ENCODE measurements around the gene GATAD2A.

The GATAD2A gene

DNA sequence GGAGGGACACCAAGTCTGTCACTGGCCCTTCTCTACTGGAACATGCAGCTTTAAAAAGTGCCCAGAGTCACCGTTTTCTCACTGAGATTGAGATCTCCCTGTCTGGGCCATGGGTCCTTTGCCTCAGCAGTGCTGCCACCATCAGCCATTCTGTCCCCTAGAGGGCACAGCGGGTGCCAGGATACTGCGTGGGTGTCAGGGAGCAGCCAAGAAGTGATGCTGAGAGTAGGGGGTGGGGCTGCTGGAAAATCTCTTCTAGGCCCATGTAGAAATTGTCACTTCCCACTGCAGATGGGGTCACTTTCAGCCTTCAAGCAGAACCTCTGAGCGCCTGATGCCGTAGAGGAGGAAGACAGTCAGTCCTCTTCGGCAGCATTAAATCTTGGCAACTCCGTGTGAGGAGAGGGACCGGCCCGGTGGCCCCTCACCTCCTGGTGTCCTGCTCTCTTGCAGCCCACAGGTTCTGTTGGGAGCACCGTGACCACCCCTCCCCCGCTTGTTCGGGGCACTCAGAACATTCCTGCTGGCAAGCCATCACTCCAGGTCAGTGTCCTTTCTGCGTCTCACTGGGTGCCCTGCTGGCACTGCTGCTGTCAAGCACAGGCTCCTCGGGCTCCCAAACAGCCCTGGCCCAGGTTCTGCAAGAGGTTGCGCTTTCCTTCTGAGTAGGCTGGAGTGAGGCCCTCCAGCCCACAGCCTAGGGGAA, 88.5 kb downstream of the GATAD2A start:
- H3K27ac ChIP-seq: no peak overlapping the region
- H3K36me3 ChIP-seq (replicated peaks): peaks cover 40% of the 10 kb centered on the region
- peak; percentile 9 for TF ChIP-seq CTCF (IDR thresholded peaks at IDR 0.05; ENCODE audit: low read depth, low read length, missing control alignments)
- DNase-seq: no peak
- no peaks in the 10 kb centered on the region for H3K27me3 ChIP-seq (replicated peaks)
- no peak overlapping the region for H3K4me3 ChIP-seq (ENCODE audit: low read depth, low read length)
- in situ Hi-C loops (cut with HindIII; ENCODE audit: low pct_ligation_motif_present, low sequenced_read_pairs): no loop called here

DNA sequence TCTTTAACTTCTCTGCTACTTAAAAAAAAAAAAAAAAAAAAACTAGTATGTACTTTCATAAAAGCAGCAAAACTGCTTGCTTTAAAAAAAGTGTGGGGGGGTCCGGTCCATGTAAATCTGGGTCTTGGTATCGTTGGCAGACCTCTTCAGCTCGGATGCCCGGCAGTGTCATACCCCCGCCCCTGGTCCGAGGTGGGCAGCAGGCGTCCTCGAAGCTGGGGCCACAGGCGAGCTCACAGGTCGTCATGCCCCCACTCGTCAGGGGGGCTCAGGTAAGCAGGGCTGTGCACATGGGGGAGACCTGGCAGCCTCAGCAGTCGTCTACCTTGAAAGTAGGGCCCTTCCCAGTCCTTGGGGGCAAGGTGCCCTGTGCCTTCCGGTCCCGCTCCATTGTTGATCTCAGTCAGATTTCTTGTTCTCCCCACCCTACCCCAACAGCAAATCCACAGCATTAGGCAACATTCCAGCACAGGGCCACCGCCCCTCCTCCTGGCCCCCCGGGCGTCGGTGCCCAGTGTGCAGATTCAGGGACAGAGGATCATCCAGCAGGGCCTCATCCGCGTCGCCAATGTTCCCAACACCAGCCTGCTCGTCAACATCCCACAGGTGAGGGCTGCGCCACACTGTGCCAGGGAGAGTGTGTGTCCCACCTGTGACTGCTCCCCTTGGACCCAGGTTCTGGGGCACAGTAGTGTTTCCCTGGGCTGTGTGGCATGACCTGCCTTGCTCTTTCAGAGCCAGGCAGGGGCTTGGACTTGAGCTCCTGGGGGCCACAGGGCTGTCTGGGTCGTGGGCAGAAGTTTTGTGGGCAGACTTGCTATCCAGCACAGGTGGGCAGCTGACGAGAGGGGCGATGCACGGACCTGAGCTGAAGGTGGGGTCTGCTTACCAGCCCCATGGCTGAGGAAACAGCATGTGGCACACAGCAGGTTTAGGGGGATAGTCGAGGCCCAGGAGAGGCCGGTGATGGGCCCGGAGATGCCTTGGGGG, 90.4 kb downstream of the GATAD2A start:
- H3K36me3 ChIP-seq (replicated peaks): peaks cover 54% of the 10 kb centered on the region
- in situ Hi-C loops (cut with HindIII; ENCODE audit: low pct_ligation_motif_present, low sequenced_read_pairs): no loop called here
- no peak for TF ChIP-seq CTCF (IDR thresholded peaks at IDR 0.05; ENCODE audit: low read depth, low read length, missing control alignments)
- H3K27ac ChIP-seq: no peak overlapping the region
- DNase-seq: no peak
- no peaks in the 10 kb centered on the region for H3K27me3 ChIP-seq (replicated peaks)
- no peak overlapping the region for H3K4me3 ChIP-seq (ENCODE audit: low read depth, low read length)

DNA sequence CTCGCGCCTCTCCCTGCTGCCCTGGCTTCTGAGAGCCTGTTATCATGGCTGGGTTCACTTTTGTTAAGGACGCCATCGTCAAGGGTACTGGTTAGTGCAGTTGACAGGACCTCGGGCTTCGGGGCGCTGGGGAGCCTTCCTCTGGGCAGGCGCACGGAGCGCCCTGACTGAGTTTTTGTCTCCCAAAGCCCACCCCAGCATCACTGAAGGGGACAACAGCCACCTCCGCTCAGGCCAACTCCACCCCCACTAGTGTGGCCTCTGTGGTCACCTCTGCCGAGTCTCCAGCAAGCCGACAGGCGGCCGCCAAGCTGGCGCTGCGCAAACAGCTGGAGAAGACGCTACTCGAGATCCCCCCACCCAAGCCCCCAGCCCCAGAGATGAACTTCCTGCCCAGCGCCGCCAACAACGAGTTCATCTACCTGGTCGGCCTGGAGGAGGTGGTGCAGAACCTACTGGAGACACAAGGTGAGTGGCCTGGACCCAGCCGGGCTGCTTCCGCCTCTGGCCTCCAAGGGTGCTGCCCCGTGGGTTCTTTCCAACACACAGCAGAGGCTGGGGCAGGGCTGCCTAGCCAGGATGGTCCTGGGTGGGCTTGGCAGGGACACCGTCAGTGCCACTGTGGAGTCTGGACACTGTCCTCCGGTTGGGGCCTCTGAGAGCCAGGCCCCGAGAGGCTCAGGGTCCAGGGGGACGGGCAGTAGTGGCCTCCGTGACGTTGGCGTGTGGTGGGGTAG, 92.9 kb downstream of the GATAD2A start:
- H3K4me3 ChIP-seq (ENCODE audit: low read depth, low read length): no peak overlapping the region
- no peak for TF ChIP-seq CTCF (IDR thresholded peaks at IDR 0.05; ENCODE audit: low read depth, low read length, missing control alignments)
- DNase-seq: no peak
- peaks cover 75% of the 10 kb centered on the region for H3K36me3 ChIP-seq (replicated peaks)
- H3K27me3 ChIP-seq (replicated peaks): no peaks in the 10 kb centered on the region
- in situ Hi-C loops (cut with HindIII; ENCODE audit: low pct_ligation_motif_present, low sequenced_read_pairs): no loop called here
- H3K27ac ChIP-seq: no peak overlapping the region

- Histone ChIP-seq H3K4me3 (ENCODE audit: low read depth, low read length) (no peak overlapping the region), H3K27ac (no peak overlapping the region), H3K27me3 (replicated peaks) (no peaks in the 10 kb centered on the region), H3K36me3 (replicated peaks) (peaks cover 78% of the 10 kb centered on the region)
- no peak for DNase-seq
- in situ Hi-C loops (cut with HindIII; ENCODE audit: low pct_ligation_motif_present, low sequenced_read_pairs): no loop called here
- no peak for TF ChIP-seq CTCF (IDR thresholded peaks at IDR 0.05; ENCODE audit: low read depth, low read length, missing control alignments)
These were observed 94.0 kb downstream of the GATAD2A start for GRCh38 chr19:19499272-19499995.

DNA sequence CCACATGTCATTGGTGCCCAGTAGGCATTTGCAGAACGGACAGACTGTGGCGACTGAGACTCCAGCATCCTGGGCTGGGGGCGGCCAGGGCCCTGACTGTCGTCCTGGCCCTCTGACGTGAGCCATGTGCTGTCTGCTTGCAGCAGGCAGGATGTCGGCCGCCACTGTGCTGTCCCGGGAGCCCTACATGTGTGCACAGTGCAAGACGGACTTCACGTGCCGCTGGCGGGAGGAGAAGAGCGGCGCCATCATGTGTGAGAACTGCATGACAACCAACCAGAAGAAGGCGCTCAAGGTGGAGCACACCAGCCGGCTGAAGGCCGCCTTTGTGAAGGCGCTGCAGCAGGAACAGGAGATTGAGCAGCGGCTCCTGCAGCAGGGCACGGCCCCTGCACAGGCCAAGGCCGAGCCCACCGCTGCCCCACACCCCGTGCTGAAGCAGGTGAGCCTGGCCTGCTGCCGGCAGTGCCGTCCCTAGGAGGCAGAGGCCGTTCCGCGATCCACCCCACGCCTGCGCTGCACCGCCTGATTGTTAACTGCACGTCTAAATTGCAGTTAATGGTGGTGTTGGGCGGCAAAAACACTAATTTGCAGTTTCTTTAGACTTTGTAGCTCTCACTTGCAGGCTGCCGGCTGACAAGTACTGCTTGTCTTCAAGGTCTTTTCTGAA, 95.6 kb downstream of the GATAD2A start:
- Histone ChIP-seq H3K27ac (no peak overlapping the region), H3K27me3 (replicated peaks) (no peaks in the 10 kb centered on the region), H3K36me3 (replicated peaks) (peaks cover 88% of the 10 kb centered on the region), H3K4me3 (ENCODE audit: low read depth, low read length) (no peak overlapping the region)
- in situ Hi-C loops (cut with HindIII; ENCODE audit: low pct_ligation_motif_present, low sequenced_read_pairs): no loop called here
- no peak for TF ChIP-seq CTCF (IDR thresholded peaks at IDR 0.05; ENCODE audit: low read depth, low read length, missing control alignments)
- no peak for DNase-seq

Measured in brain microvascular endothelial cell (primary cell).